Gastrocnemius medialis (tissue), 4 donors: Measurements from ENCODE around the gene MGME1.

Source experiments
- CTCF ChIP-seq, 5 experiments: fragments of 450-650 bp in 3 of 5; fragments of 200-600 bp in 2 of 5; sonication (generic) in 2 of 5; IDR thresholded peaks in 4 of 5; conservative IDR thresholded peaks in 1 of 5; 1 replicate in 4 of 5; 2 replicates in 1 of 5; pipeline ENCODE4 v1.5.1; 2016 to 2019; ENCODE audit warnings: antibody characterized with exemption in 5 of 5, mild to moderate bottlenecking in 3 of 5, moderate library complexity in 3 of 5
- POLR2A ChIP-seq, 2 donors: fragments of 450-650 bp; IDR thresholded peaks; one replicate each; pipeline ENCODE4 v1.6.1; 2017; ENCODE audit warnings: antibody characterized with exemption in 2 of 2, mild to moderate bottlenecking in 2 of 2, moderate library complexity in 2 of 2

- no peak for TF ChIP-seq CTCF (IDR thresholded peaks at IDR 0.05 in 4 of 5, conservative IDR thresholded peaks at IDR 0.05 in 1 of 5)
- TF ChIP-seq POLR2A (IDR thresholded peaks at IDR 0.05), result no peak
These were observed 45.6 kb downstream of the MGME1 start for GRCh38 chr20:18014411-18014810.
